ENCODE results near the gene DAP3.

The DAP3 gene

DNA sequence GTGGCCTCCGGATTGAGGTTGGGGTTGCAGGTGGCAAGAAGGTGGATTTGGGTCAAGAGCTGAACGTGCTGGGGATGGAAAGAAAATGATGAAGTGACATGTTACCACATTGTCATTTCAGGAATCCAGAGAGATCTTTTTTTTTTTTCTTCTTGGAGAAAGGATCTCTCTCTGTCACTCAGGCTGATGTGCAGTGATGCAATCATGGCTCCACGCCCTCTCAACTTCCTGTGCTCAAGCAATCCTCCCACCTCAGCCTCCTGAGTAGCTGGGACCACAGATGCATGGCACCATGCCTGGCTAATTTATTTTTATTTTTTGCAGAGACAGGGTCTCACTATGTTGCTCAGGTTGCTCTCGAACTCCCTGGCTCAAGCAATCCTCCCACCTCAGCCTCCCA lies 87.5 kb downstream of the DAP3 start:
- no peak for DNase-seq (ENCODE audit: low spot score)

GRCh38 chr1:155777582-155777981 lies 88.7 kb downstream of the DAP3 start:
- DNase-seq (ENCODE audit: low spot score), result no peak
